HepG2 (cell line): ENCODE results near the gene WWP2. TPM values are rescaled to one million over a fixed set of nuclear protein-coding genes. Genes with fewer than 3 reads are reported as not detected.

ENCODE experiments used
- CREBL2 ChIP-seq: sonication (generic); formaldehyde crosslinking; IDR thresholded peaks from 2 replicates; pipeline ENCODE4 v1.8.1; 2023; ENCODE audit warnings: missing genetic modification reagents, mild to moderate bottlenecking, borderline replicate concordance
- E2F2 ChIP-seq: sonication (generic); formaldehyde crosslinking; IDR thresholded peaks from 2 replicates; pipeline ENCODE4 v1.4.0; 2020; ENCODE audit warnings: missing genetic modification reagents, borderline replicate concordance
- ETS1 ChIP-seq: sonication (generic); formaldehyde crosslinking; IDR thresholded peaks from 2 replicates; pipeline ENCODE4 v1.4.0; 2020; ENCODE audit warnings: missing genetic modification reagents
- MED1 ChIP-seq: sonication (generic); formaldehyde crosslinking; IDR thresholded peaks from 2 replicates; pipeline ENCODE4 v1.4.0; 2020; ENCODE audit warnings: missing genetic modification reagents
- MEIS2 ChIP-seq: sonication (generic); formaldehyde crosslinking; IDR thresholded peaks from 2 replicates; pipeline ENCODE4 v1.9.0; 2021; ENCODE audit warnings: mild to moderate bottlenecking, missing genetic modification reagents
- NBN ChIP-seq: fragments of 450-650 bp; conservative IDR thresholded peaks from 2 replicates; pipeline ENCODE4 v1.6.1; 2017
- SRF ChIP-seq: IDR thresholded peaks from 2 replicates; pipeline ENCODE4 v1.6.1; 2011; ENCODE audit warnings: mild to moderate bottlenecking, low read depth, low read length, moderate library complexity
- SRSF1 ChIP-seq: fragments of 200-400 bp; formaldehyde crosslinking; optimal IDR thresholded peaks from 2 replicates; pipeline ENCODE3; 2017; ENCODE audit warnings: mild to moderate bottlenecking, low read depth, low read length, moderate library complexity
- ZBTB37 ChIP-seq: sonication (generic); formaldehyde crosslinking; IDR thresholded peaks from 2 replicates; pipeline ENCODE4 v1.4.0; 2020; ENCODE audit warnings: mild to moderate bottlenecking, missing genetic modification reagents
- ZNF280D ChIP-seq: sonication (generic); formaldehyde crosslinking; IDR thresholded peaks from 2 replicates; pipeline ENCODE4 v1.5.1; 2020; ENCODE audit warnings: mild to moderate bottlenecking, missing genetic modification reagents
- ZNF496 ChIP-seq: sonication (generic); formaldehyde crosslinking; IDR thresholded peaks from 2 replicates; pipeline ENCODE4 v1.8.1; 2023; ENCODE audit warnings: mild to moderate bottlenecking, moderate library complexity, missing genetic modification reagents; ENCODE audit not compliant: insufficient replicate concordance
- polyA plus RNA-seq, 8 experiments: library from polyadenylated mRNA; depleted of rRNA in 3 of 8; stranded (reverse) in 7 of 8; unstranded in 1 of 8; fragments of >200 nt; fragmentation: Illumina TruSeq in 4 of 8; extraction: Trizol in 4 of 8; gene quantifications; 2 replicates each; pipeline versions ENCODE4 v1.2.1 to v1.2.3, GENCODE V29; 2011 to 2016; ENCODE audit warnings: low read depth in 4 of 8, missing spikeins in 1 of 8, mixed read lengths in 1 of 8; ENCODE audit not compliant: insufficient read depth in 1 of 8
- total RNA-seq, 5 experiments: library from RNA; depleted of rRNA; stranded (reverse); fragments of >200 nt; fragmentation: Illumina TruSeq; extraction: Trizol; gene quantifications; 2 replicates each; pipeline ENCODE4 v1.2.3, GENCODE V29; 2016; ENCODE audit warnings: low read depth in 1 of 5
- TF ChIP-seq, protein P1 (sequence below), 2 experiments: sonication (generic) in 1 of 2; formaldehyde crosslinking in 1 of 2; IDR thresholded peaks; 2 replicates each; pipeline versions ENCODE4 v1.4.0 to v1.6.1; 2018 to 2020; ENCODE audit warnings: missing genetic modification reagents in 2 of 2, borderline replicate concordance in 1 of 2, low read depth in 1 of 2, mild to moderate bottlenecking in 1 of 2, missing biosample characterization in 1 of 2
- TF ChIP-seq, protein P2 (sequence below): sonication (generic); formaldehyde crosslinking; IDR thresholded peaks from 2 replicates; pipeline ENCODE4 v1.5.1; 2020; ENCODE audit warnings: missing genetic modification reagents, mild to moderate bottlenecking, borderline replicate concordance
- TF ChIP-seq, protein P3 (sequence below): sonication (generic); formaldehyde crosslinking; IDR thresholded peaks from 2 replicates; pipeline ENCODE4 v1.5.0; 2020; ENCODE audit warnings: missing genetic modification reagents

The WWP2 gene
- total and polyA plus RNA-seq, 2 of the 13 experiments (the other 11 are each of a cell fraction or from before 2014, with no cell fraction given): 11.4 to 28.2 TPM

GRCh38 chr16:69823831-69824563 lies 61.9 kb downstream of the WWP2 start (continued):
- TF ChIP-seq, protein P1, sequence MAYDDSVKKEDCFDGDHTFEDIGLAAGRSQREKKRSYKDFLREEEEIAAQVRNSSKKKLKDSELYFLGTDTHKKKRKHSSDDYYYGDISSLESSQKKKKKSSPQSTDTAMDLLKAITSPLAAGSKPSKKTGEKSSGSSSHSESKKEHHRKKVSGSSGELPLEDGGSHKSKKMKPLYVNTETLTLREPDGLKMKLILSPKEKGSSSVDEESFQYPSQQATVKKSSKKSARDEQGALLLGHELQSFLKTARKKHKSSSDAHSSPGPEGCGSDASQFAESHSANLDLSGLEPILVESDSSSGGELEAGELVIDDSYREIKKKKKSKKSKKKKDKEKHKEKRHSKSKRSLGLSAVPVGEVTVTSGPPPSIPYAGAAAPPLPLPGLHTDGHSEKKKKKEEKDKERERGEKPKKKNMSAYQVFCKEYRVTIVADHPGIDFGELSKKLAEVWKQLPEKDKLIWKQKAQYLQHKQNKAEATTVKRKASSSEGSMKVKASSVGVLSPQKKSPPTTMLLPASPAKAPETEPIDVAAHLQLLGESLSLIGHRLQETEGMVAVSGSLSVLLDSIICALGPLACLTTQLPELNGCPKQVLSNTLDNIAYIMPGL (CRISPR knock-in tag; IDR thresholded peaks at IDR 0.05; ENCODE audit: borderline replicate concordance in 1 of 2, low read depth in 1 of 2): 0 out of 4 replicates have a peak, but pooled peaks of 1 of the 2 experiments have one; percentile 16
- TF ChIP-seq NBN (no peak), ZBTB37 (CRISPR knock-in tag) (no peak), SRSF1 (peak; percentile 68), MEIS2 (CRISPR knock-in tag) (0 out of 2 replicates have a peak, but pooled peaks have one; percentile 19), CREBL2 (no peak), ZNF280D (CRISPR knock-in tag) (0 out of 2 replicates have a peak, but pooled peaks have one; percentile 34), ETS1 (CRISPR knock-in tag) (no peak), E2F2 (no peak), MED1 (peak; percentile 70; the same call in 1 of the 2 replicates), ZNF496 (CRISPR knock-in tag) (no peak), SRF (no peak)
- TF ChIP-seq, protein P2, sequence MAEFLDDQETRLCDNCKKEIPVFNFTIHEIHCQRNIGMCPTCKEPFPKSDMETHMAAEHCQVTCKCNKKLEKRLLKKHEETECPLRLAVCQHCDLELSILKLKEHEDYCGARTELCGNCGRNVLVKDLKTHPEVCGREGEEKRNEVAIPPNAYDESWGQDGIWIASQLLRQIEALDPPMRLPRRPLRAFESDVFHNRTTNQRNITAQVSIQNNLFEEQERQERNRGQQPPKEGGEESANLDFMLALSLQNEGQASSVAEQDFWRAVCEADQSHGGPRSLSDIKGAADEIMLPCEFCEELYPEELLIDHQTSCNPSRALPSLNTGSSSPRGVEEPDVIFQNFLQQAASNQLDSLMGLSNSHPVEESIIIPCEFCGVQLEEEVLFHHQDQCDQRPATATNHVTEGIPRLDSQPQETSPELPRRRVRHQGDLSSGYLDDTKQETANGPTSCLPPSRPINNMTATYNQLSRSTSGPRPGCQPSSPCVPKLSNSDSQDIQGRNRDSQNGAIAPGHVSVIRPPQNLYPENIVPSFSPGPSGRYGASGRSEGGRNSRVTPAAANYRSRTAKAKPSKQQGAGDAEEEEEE (CRISPR knock-in tag): no peak
- TF ChIP-seq, protein P3, sequence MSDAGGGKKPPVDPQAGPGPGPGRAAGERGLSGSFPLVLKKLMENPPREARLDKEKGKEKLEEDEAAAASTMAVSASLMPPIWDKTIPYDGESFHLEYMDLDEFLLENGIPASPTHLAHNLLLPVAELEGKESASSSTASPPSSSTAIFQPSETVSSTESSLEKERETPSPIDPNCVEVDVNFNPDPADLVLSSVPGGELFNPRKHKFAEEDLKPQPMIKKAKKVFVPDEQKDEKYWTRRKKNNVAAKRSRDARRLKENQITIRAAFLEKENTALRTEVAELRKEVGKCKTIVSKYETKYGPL (CRISPR knock-in tag): no peak
